ENCODE measurements around the gene RABGGTA.

The RABGGTA gene

DNA sequence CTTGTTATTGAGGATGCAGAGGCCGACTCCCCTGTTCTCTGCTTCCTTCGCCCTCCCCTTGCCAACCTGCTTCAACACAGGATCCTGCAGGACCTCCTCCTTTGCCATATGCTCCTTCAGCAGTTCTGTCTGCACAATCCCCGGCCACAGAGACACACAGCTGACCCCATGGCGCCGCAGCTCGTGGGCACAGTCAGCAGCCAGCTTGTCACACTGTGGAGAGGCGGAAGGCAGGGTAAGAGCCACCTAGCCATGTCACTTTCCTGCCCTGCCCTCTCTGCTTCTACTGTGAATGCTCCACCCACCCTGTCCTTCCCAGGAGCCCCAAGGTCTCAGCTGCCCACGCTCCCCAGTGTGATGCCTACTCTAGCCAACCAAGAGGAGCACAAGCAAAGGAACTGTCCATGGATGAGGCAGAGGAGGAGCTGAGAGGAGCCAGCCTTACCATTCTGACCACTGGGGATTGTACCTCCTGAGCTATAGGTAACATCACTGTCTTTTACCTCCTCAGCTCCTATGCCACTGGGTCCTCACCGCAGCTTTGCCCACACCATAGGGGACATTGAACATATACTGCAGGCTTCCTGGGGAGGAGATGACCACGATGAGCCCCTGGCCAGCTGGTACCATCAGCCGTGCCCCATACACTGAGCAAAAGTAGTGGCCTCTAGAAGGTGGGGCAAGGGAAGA lies 20.9 kb upstream of the RABGGTA start:
- in situ Hi-C loops (cut with MboI; ENCODE audit: low sequenced_read_pairs): no loop called here
- Histone ChIP-seq H3K36me3 (replicated peaks) (peaks cover 16% of the 10 kb centered on the region), H3K27me3 (ENCODE audit: low read depth) (no peaks in the 10 kb centered on the region), H3K4me3 (no peak overlapping the region), H3K4me1 (no peaks in the 10 kb centered on the region), H3K9me3 (no peaks in the 10 kb centered on the region)
- DNase-seq (ENCODE audit: low spot score in 2 of 2): no peak

- Histone ChIP-seq H3K27me3 (ENCODE audit: low read depth) (no peaks in the 10 kb centered on the region), H3K4me1 (no peaks in the 10 kb centered on the region), H3K9me3 (no peaks in the 10 kb centered on the region), H3K36me3 (replicated peaks) (peaks cover 16% of the 10 kb centered on the region), H3K4me3 (no peak overlapping the region)
- in situ Hi-C loops (cut with MboI; ENCODE audit: low sequenced_read_pairs): no loop called here
- no peak for DNase-seq (ENCODE audit: low spot score in 2 of 2)
These were observed 20.2 kb upstream of the RABGGTA start for GRCh38 chr14:24291446-24292117.

- in situ Hi-C loops (cut with MboI; ENCODE audit: low sequenced_read_pairs): no loop called here
- Histone ChIP-seq H3K9me3 (no peaks in the 10 kb centered on the region), H3K36me3 (replicated peaks) (peaks cover 8% of the 10 kb centered on the region)
These were observed 19.3 kb upstream of the RABGGTA start for GRCh38 chr14:24290746-24291145.

DNA sequence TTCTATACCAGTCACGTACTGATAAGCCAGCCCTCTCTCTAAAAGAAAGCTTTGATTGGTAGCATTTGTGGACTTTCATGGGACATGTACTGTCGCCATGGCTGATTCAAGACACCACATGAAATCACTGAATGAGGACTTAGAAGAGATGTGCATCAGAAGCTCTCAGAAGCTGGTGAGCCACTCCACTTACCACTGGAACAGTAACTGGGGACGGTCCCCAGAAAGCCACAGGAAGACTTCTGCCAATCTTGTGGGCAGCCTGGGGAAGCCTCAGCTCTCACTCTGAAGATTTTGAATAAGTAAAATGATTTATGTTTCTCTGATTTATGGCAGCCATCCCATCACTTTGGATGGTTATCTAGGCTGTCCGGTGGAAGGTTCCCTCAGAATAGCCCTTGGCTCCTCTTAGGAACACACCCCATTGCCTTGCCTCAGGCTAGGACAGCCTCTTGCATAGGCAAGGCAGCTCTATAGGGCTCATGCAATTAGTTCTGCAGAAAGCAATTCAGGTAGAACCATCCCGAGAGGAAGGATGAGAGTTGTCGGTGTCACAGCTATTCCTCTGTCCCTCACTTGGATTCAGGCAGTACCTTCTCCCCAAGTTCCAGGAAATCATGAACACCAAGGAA lies 18.4 kb upstream of the RABGGTA start:
- Histone ChIP-seq H3K4me1 (no peaks in the 10 kb centered on the region), H3K36me3 (replicated peaks) (peaks cover 4% of the 10 kb centered on the region), H3K4me3 (no peak overlapping the region), H3K9me3 (no peaks in the 10 kb centered on the region), H3K27me3 (ENCODE audit: low read depth) (no peaks in the 10 kb centered on the region)
- in situ Hi-C loops (cut with MboI; ENCODE audit: low sequenced_read_pairs): no loop called here
- no peak for DNase-seq (ENCODE audit: low spot score in 2 of 2)

More at GRCh38 chr14:24290746-24291145, 19.3 kb upstream of the RABGGTA start:
- DNase-seq (ENCODE audit: low spot score in 2 of 2): no peak
- H3K4me3 ChIP-seq: no peak overlapping the region
- no peaks in the 10 kb centered on the region for H3K4me1 ChIP-seq
- no peaks in the 10 kb centered on the region for H3K27me3 ChIP-seq (ENCODE audit: low read depth)

DNA sequence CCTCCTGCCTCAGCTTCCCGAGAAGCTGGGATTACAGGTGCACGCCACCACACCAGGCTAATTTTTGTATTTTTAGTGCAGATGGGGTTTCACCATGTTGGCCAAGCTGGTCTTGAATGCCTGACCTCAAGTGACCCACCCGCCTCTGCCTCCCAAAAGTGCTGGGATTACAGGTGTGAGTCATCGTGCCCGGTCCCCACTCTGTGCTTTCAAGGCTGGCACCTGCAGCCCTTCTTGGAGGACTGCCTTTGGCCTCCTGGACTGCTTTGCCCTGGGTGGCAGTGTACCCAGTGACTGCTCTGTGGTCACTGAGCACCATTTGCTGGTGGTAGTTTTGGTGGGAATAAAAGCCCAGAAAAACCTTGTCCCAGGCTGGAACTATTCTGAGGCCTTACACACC lies 15.6 kb upstream of the RABGGTA start:
- Histone ChIP-seq H3K4me1 (no peaks in the 10 kb centered on the region), H3K36me3 (replicated peaks) (peaks cover 4% of the 10 kb centered on the region), H3K9me3 (no peaks in the 10 kb centered on the region), H3K27me3 (ENCODE audit: low read depth) (no peaks in the 10 kb centered on the region), H3K4me3 (no peak overlapping the region)
- DNase-seq (ENCODE audit: low spot score in 2 of 2): no peak
- in situ Hi-C loops (cut with MboI; ENCODE audit: low sequenced_read_pairs): no loop called here

GRCh38 chr14:24285351-24285750 lies 14.0 kb upstream of the RABGGTA start:
- Histone ChIP-seq H3K4me3 (no peak overlapping the region), H3K9me3 (no peaks in the 10 kb centered on the region), H3K4me1 (no peaks in the 10 kb centered on the region), H3K36me3 (replicated peaks) (peaks cover 4% of the 10 kb centered on the region; the same call in 1 of the 2 replicates), H3K27me3 (ENCODE audit: low read depth) (no peaks in the 10 kb centered on the region)
- in situ Hi-C loops (cut with MboI; ENCODE audit: low sequenced_read_pairs): no loop called here
- DNase-seq (ENCODE audit: low spot score in 2 of 2): no peak

- no peak for DNase-seq (ENCODE audit: low spot score in 2 of 2)
- Histone ChIP-seq H3K9me3 (no peaks in the 10 kb centered on the region), H3K36me3 (replicated peaks) (no peaks in the 10 kb centered on the region), H3K4me1 (no peaks in the 10 kb centered on the region), H3K4me3 (no peak overlapping the region), H3K27me3 (ENCODE audit: low read depth) (no peaks in the 10 kb centered on the region)
- in situ Hi-C loops (cut with MboI; ENCODE audit: low sequenced_read_pairs): no loop called here
These were observed 13.2 kb upstream of the RABGGTA start for GRCh38 chr14:24284501-24285035.

DNA sequence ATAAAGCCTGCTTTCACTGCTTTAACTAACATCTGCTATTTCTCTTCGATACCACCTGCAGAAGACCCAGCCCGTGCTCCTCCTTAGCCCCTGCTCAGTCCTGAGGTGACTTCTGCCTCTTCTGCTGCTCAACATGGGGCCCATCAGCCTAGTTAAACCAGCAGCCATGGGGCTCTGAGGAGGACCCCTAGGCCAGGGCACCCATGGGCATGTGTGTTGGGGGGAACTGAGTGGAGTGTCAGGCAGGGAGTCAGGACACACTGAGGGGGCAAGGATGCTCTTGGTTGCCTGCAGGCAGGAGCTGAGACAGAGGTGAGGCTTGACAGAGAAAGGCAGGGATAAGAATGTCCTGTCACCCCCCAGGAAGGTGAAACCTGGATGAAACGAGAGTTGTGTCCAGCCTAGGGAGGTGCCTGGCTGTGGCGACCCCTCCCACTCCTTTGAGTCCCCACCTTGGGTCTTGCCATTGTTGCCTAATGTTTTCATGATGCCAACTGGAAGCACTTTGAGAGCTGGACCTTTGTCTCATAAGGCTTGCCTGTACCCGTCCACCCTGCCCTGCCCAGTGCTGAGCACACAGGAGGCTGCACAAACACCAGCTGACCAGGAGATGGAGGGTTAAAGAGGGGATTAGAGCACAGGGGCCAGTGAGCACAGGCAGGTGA lies 12.5 kb upstream of the RABGGTA start:
- Histone ChIP-seq H3K27me3 (ENCODE audit: low read depth) (no peaks in the 10 kb centered on the region), H3K36me3 (replicated peaks) (no peaks in the 10 kb centered on the region), H3K4me3 (no peak overlapping the region), H3K4me1 (no peaks in the 10 kb centered on the region), H3K9me3 (no peaks in the 10 kb centered on the region)
- DNase-seq (ENCODE audit: low spot score in 2 of 2): no peak
- in situ Hi-C loops (cut with MboI; ENCODE audit: low sequenced_read_pairs): no loop called here

DNA sequence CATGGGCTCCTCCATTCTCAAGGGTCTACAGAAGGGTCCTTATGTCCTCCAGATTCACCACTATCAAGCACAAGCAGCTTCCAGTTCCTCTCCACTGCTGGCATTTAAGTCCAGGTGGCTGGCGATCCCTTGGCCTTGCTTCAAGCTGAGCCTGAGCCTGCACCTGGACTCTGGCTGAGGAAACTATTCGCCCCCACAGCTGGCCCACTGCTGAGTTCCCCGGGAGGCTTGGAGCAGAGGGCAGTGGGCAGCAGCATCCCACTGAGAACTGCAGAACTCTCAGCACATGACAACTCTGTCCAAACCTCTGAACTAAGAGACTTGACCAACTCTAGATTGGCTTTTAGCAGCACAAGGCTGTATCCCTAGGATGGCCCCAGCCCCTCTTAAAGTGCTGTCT lies 11.3 kb upstream of the RABGGTA start:
- no peaks in the 10 kb centered on the region for H3K4me1 ChIP-seq
- no peak for DNase-seq (ENCODE audit: low spot score in 2 of 2)
- H3K4me3 ChIP-seq: no peak overlapping the region
- no peaks in the 10 kb centered on the region for H3K27me3 ChIP-seq (ENCODE audit: low read depth)
- in situ Hi-C loops (cut with MboI; ENCODE audit: low sequenced_read_pairs): no loop called here
- no peaks in the 10 kb centered on the region for H3K9me3 ChIP-seq
- H3K36me3 ChIP-seq (replicated peaks): no peaks in the 10 kb centered on the region

- no peak for DNase-seq (ENCODE audit: low spot score in 2 of 2)
- in situ Hi-C loops (cut with MboI; ENCODE audit: low sequenced_read_pairs): no loop called here
- Histone ChIP-seq H3K4me1 (no peaks in the 10 kb centered on the region), H3K9me3 (no peaks in the 10 kb centered on the region), H3K27me3 (ENCODE audit: low read depth) (no peaks in the 10 kb centered on the region), H3K36me3 (replicated peaks) (no peaks in the 10 kb centered on the region), H3K4me3 (no peak overlapping the region)
These were observed 10.2 kb upstream of the RABGGTA start for GRCh38 chr14:24281636-24282035.

DNA sequence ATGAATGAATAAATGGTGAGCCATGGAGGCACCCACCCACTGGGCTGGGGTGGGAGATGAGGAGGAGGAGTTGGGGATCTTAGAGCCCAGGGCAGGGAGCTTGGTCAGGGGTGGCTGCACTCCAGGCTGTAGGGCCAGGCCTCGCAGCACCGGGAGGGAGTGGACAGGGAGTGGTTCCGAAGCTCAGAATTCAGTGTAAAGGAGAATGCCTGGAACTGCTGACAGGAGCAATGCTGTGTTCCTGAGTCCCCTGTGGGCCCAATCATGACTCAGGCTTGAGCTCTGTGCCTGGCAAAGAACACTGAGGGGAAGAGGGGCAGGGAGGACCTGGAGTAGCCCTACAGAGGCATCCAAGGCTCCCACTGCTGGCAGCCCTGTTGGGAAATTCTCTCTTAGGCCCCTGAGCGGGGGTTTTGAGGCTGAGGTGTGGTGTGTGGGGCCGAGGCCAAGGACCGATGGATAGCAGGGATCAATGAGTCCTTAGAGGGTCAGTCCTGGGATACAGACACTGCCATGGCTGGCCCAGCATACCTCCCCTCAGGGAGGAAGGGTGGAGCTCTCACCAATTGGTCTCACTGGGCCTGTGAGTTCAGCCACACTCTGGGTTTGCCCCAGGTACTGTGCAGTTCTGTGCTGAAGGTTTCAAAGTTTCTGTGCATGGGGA lies 9.5 kb upstream of the RABGGTA start:
- H3K36me3 ChIP-seq (replicated peaks): no peaks in the 10 kb centered on the region
- in situ Hi-C loops (cut with MboI; ENCODE audit: low sequenced_read_pairs): no loop called here
- no peak for DNase-seq (ENCODE audit: low spot score in 2 of 2)
- no peaks in the 10 kb centered on the region for H3K27me3 ChIP-seq (ENCODE audit: low read depth)
- H3K9me3 ChIP-seq: no peaks in the 10 kb centered on the region
- no peaks in the 10 kb centered on the region for H3K4me1 ChIP-seq
- H3K4me3 ChIP-seq: no peak overlapping the region

DNA sequence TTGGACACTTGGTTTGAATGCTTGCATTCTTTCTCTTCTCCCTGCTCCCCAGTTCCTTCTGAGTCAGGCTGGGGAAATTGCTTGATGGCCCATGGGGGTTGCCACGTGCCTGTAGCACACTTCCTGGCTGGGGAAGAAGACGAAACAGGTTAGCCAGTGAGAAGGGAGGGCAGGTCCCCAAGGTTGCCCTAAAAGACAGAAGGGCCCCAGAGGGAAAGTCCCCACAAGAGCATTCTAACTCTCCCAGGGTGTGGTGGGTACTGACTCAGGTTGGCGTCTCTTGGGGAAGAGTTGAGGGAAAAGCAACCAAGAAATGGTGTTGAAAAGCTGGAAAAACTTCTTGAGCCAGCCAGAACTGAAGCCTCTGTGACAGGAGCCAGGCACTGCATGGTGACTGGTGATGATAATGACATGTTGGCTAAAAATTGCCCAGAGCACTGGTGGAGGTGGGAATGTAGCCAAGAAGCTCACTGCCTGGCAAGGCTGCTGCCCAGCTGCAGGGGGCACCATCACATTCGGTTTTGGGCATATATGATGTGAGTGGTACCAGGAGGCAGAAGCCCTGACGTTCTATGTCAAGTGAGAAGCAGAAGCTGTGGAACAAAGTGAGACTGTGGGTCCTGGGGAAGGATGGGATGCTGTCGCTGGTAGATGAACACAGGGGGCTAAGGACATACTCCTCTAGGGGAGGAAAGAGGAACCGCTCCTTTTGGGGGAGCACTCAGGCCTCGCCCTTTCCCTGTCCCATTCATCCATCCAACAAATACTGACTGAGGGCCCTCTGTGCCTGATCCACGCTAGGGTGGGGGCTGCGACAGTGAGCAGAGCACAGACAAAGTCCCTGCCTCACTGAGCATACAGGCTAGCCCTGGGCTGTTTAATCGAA lies 8.1 kb upstream of the RABGGTA start:
- in situ Hi-C loops (cut with MboI; ENCODE audit: low sequenced_read_pairs): no loop called here
- Histone ChIP-seq H3K9me3 (no peaks in the 10 kb centered on the region), H3K4me3 (no peak overlapping the region), H3K4me1 (no peaks in the 10 kb centered on the region), H3K27me3 (ENCODE audit: low read depth) (no peaks in the 10 kb centered on the region), H3K36me3 (replicated peaks) (no peaks in the 10 kb centered on the region)
- no peak for DNase-seq (ENCODE audit: low spot score in 2 of 2)

- no peaks in the 10 kb centered on the region for H3K27me3 ChIP-seq (ENCODE audit: low read depth)
- no peaks in the 10 kb centered on the region for H3K4me1 ChIP-seq
- in situ Hi-C loops (cut with MboI; ENCODE audit: low sequenced_read_pairs): no loop called here
- no peaks in the 10 kb centered on the region for H3K36me3 ChIP-seq (replicated peaks)
- H3K4me3 ChIP-seq: no peak overlapping the region
- no peaks in the 10 kb centered on the region for H3K9me3 ChIP-seq
- no peak for DNase-seq (ENCODE audit: low spot score in 2 of 2)
These were observed 7.0 kb upstream of the RABGGTA start for GRCh38 chr14:24278424-24278823.

Data from HAP-1 (cell line).